Upper lobe of left lung (tissue), 6 donors: ENCODE data around the gene SSBP3. TPM values are rescaled to one million over a fixed set of nuclear protein-coding genes. Genes with fewer than 3 reads are reported as not detected.

Source experiments
- ATAC-seq, 2 donors: fragments of 200-7000 bp; cut with Tn5 transposase; one replicate each; pipeline ENCODE4 v1.9.1; 2022; ENCODE audit warnings: mild to moderate bottlenecking in 2 of 2, moderate library complexity in 2 of 2; ENCODE audit not compliant: low FRiP score in 2 of 2
- DNase-seq, 2 donors: peaks; one replicate each; pipeline ENCODE4 v3.0.0-alpha.2; 2019 to 2020
- H3K27ac ChIP-seq, 4 donors: fragments of 200-600 bp; sonication (generic); one replicate each; pipeline ENCODE4 v1.5.1; 2016 to 2019
- H3K27me3 ChIP-seq, 4 donors: fragments of 200-600 bp; sonication (generic); one replicate each; pipeline ENCODE4 v1.5.1; 2017 to 2019
- H3K36me3 ChIP-seq, 4 donors: fragments of 200-600 bp; sonication (generic); one replicate each; pipeline ENCODE4 v1.5.1; 2016 to 2019
- H3K4me1 ChIP-seq, 4 donors: fragments of 200-600 bp; sonication (generic); one replicate each; pipeline ENCODE4 v1.5.1; 2018 to 2019
- H3K4me3 ChIP-seq, 4 donors: fragments of 200-600 bp; sonication (generic); one replicate each; pipeline ENCODE4 v1.5.1; 2017 to 2019; ENCODE audit warnings: mild to moderate bottlenecking in 2 of 4, moderate library complexity in 1 of 4
- H3K9me3 ChIP-seq, 4 donors: fragments of 200-600 bp; sonication (generic); one replicate each; pipeline ENCODE4 v1.5.1; 2018 to 2019
- CTCF ChIP-seq, 6 experiments: fragments of 450-650 bp in 4 of 6; fragments of 200-600 bp in 2 of 6; sonication (generic) in 2 of 6; IDR thresholded peaks; one replicate each; pipeline ENCODE4 v1.5.1; 2016 to 2019; ENCODE audit warnings: antibody characterized with exemption in 6 of 6
- EP300 ChIP-seq, 4 donors: sonication (generic); formaldehyde crosslinking; IDR thresholded peaks; one replicate each; pipeline ENCODE4 v1.5.1; 2017; ENCODE audit warnings: antibody characterized with exemption in 4 of 4, control low read depth in 2 of 4
- POLR2A ChIP-seq, 4 donors: fragments of 450-650 bp; IDR thresholded peaks; one replicate each; pipeline ENCODE4 v1.5.1; 2016 to 2017; ENCODE audit warnings: antibody characterized with exemption in 4 of 4, mild to moderate bottlenecking in 2 of 4
- POLR2AphosphoS5 ChIP-seq, 2 donors: sonication (generic); formaldehyde crosslinking; IDR thresholded peaks; one replicate each; pipeline ENCODE4 v1.5.1; 2017; ENCODE audit warnings: antibody characterized with exemption in 2 of 2
- WGBS, 2 donors: methylation state at CpG; one replicate each; pipeline ENCODE4 v1.1.5; 2017 to 2018; 5-methylcytosine and 5-hydroxymethylcytosine counted together
- total RNA-seq, 6 donors: library from RNA; depleted of rRNA in 4 of 6; stranded (reverse); fragments of >200 nt in 4 of 6; gene quantifications; one replicate each; pipeline versions ENCODE4 v1.1.0 to v1.2.1, GENCODE V29; 2016 to 2021
- donor health status: DM: no; HTN: no; CAD: no; lungs with moderate emphysema.
- donor health status: DM: no; HTN: yes; CAD: no; lungs with severe emphysema.

The SSBP3 gene
- total RNA-seq, 6 donors from 2014 or later: 17.8 to 35.6 (median 26.4) TPM

- DNase-seq (no peak), ATAC-seq (no peak)
These were observed 63.9 kb downstream of the SSBP3 start for GRCh38 chr1:54342288-54342687.

GRCh38 chr1:54341763-54342162 lies 64.4 kb downstream of the SSBP3 start:
- Histone ChIP-seq H3K27me3 (no peaks in the 10 kb centered on the region), H3K9me3 (no peaks in the 10 kb centered on the region), H3K27ac (no peak overlapping the region), H3K4me3 (no peak overlapping the region), H3K36me3 (no peaks in the 10 kb centered on the region), H3K4me1 (peaks cover 0 to 21% (median 13%) of the 10 kb centered on the region in 4 donors)
- TF ChIP-seq CTCF (IDR thresholded peaks at IDR 0.05) (no peak), POLR2AphosphoS5 (IDR thresholded peaks at IDR 0.05) (no peak), POLR2A (IDR thresholded peaks at IDR 0.05) (no peak), EP300 (IDR thresholded peaks at IDR 0.05) (no peak)
- ATAC-seq: no peak
- WGBS, 2 donors: 97 to 99% methylated on average over 9 of the region's 9 CpGs
- DNase-seq: no peak

More at GRCh38 chr1:54342288-54342687, 63.9 kb downstream of the SSBP3 start:
- TF ChIP-seq CTCF (IDR thresholded peaks at IDR 0.05) (no peak), EP300 (IDR thresholded peaks at IDR 0.05) (no peak), POLR2A (IDR thresholded peaks at IDR 0.05) (no peak), POLR2AphosphoS5 (IDR thresholded peaks at IDR 0.05) (no peak)
- Histone ChIP-seq H3K4me1 (peaks cover 0 to 16% (median 10%) of the 10 kb centered on the region in 4 donors), H3K4me3 (no peak overlapping the region), H3K27me3 (no peaks in the 10 kb centered on the region), H3K27ac (no peak overlapping the region), H3K36me3 (no peaks in the 10 kb centered on the region), H3K9me3 (no peaks in the 10 kb centered on the region)
- 59 to 62% methylated on average over 1 to 2 of the region's 2 CpGs for WGBS, 2 donors

GRCh38 chr1:54340878-54341277 lies 65.3 kb downstream of the SSBP3 start:
- Histone ChIP-seq H3K27me3 (no peaks in the 10 kb centered on the region), H3K4me3 (no peak overlapping the region), H3K36me3 (no peaks in the 10 kb centered on the region), H3K9me3 (no peaks in the 10 kb centered on the region), H3K4me1 (peaks cover 6 to 30% (median 21%) of the 10 kb centered on the region in 4 donors), H3K27ac (peak overlapping the region in 1 of 4 donors; percentile 6)
- WGBS, 2 donors: 93 to 97% methylated on average over 5 of the region's 5 CpGs
- no peak for DNase-seq
- TF ChIP-seq POLR2A (IDR thresholded peaks at IDR 0.05): no peak
- no peak for TF ChIP-seq CTCF (IDR thresholded peaks at IDR 0.05)
- no peak for TF ChIP-seq EP300 (IDR thresholded peaks at IDR 0.05)
- TF ChIP-seq POLR2AphosphoS5 (IDR thresholded peaks at IDR 0.05): no peak
- no peak for ATAC-seq

GRCh38 chr1:54340434-54340833 lies 65.8 kb downstream of the SSBP3 start:
- Histone ChIP-seq H3K36me3 (no peaks in the 10 kb centered on the region), H3K27ac (no peak overlapping the region), H3K4me1 (peaks cover 11 to 34% (median 26%) of the 10 kb centered on the region in 4 donors), H3K4me3 (no peak overlapping the region), H3K9me3 (no peaks in the 10 kb centered on the region), H3K27me3 (no peaks in the 10 kb centered on the region)
- DNase-seq (no peak), ATAC-seq (no peak)
- TF ChIP-seq POLR2A (IDR thresholded peaks at IDR 0.05) (no peak), EP300 (IDR thresholded peaks at IDR 0.05) (no peak), CTCF (IDR thresholded peaks at IDR 0.05) (no peak), POLR2AphosphoS5 (IDR thresholded peaks at IDR 0.05) (no peak)
- 77 to 82% methylated on average over 6 of the region's 6 CpGs for WGBS, 2 donors

- TF ChIP-seq POLR2AphosphoS5 (IDR thresholded peaks at IDR 0.05) (no peak), EP300 (IDR thresholded peaks at IDR 0.05) (no peak), CTCF (IDR thresholded peaks at IDR 0.05) (no peak), POLR2A (IDR thresholded peaks at IDR 0.05) (no peak)
- no peak overlapping the region for H3K4me3 ChIP-seq
- ATAC-seq (no peak), DNase-seq (no peak)
- H3K27ac ChIP-seq: no peak overlapping the region
- H3K4me1 ChIP-seq: peaks cover 24 to 42% (median 39%) of the 10 kb centered on the region in 4 donors
- WGBS, 2 donors: 91 to 92% methylated on average over 2 of the region's 2 CpGs
- no peaks in the 10 kb centered on the region for H3K36me3 ChIP-seq
- H3K27me3 ChIP-seq: no peaks in the 10 kb centered on the region
- no peaks in the 10 kb centered on the region for H3K9me3 ChIP-seq
These were observed 67.1 kb downstream of the SSBP3 start for GRCh38 chr1:54339126-54339525.
